ENCODE results near the gene RBPJL. TPM values are rescaled to one million over a fixed set of nuclear protein-coding genes. Genes with fewer than 3 reads are reported as not detected.

The RBPJL gene
- total RNA-seq, 4 donors from 2014 or later, result not detected

DNA sequence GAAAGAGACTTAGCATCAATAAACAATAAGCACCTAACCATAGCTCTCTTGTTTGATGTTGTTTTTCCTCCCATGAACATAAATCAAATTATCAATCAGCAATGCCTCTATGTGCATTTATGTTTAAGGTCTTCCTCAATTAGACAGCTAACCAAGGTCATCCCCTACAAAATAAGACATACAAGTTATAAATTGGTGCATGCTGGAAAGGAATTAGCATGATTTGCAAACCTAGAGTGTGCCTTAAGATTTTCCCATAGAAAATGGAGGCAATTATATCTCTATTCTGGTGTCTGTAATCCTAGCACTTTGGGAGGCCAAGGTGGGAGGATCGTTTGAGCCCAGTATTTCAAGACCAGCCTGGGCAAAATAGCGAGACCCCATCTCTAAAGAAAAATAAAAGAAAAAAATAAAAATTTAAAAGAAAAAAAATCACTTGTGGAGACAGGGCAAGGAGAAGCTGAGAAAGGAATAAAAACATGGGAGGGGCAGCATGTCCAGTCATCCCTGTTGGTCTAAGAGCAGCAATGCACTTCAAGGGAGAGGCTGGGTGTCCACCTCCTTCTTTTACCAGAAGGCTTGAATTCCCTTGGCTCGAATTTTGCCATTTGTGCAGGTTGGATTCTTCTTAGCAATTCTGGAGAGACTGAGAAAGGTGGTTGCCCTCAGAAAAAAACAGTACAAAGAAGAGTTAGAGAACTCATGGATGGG lies 42.9 kb upstream of the RBPJL start:
- TF ChIP-seq POLR2A (IDR thresholded peaks at IDR 0.05) (no peak), POLR2AphosphoS5 (IDR thresholded peaks at IDR 0.05) (no peak), EP300 (IDR thresholded peaks at IDR 0.05) (no peak)
- TF ChIP-seq, protein P1, sequence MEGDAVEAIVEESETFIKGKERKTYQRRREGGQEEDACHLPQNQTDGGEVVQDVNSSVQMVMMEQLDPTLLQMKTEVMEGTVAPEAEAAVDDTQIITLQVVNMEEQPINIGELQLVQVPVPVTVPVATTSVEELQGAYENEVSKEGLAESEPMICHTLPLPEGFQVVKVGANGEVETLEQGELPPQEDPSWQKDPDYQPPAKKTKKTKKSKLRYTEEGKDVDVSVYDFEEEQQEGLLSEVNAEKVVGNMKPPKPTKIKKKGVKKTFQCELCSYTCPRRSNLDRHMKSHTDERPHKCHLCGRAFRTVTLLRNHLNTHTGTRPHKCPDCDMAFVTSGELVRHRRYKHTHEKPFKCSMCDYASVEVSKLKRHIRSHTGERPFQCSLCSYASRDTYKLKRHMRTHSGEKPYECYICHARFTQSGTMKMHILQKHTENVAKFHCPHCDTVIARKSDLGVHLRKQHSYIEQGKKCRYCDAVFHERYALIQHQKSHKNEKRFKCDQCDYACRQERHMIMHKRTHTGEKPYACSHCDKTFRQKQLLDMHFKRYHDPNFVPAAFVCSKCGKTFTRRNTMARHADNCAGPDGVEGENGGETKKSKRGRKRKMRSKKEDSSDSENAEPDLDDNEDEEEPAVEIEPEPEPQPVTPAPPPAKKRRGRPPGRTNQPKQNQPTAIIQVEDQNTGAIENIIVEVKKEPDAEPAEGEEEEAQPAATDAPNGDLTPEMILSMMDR (IDR thresholded peaks at IDR 0.05), result no peak
- Histone ChIP-seq H3K27ac (no peak overlapping the region), H3K36me3 (no peaks in the 10 kb centered on the region), H3K4me3 (no peak overlapping the region), H3K9me3 (no peaks in the 10 kb centered on the region), H3K27me3 (peaks cover 16% of the 10 kb centered on the region), H3K4me1 (no peaks in the 10 kb centered on the region)
- 79 to 93% methylated on average over 2 to 3 of the region's 3 CpGs for WGBS, 2 donors (ENCODE audit: low coverage in 1 of 2)
- no peak for ATAC-seq

DNA sequence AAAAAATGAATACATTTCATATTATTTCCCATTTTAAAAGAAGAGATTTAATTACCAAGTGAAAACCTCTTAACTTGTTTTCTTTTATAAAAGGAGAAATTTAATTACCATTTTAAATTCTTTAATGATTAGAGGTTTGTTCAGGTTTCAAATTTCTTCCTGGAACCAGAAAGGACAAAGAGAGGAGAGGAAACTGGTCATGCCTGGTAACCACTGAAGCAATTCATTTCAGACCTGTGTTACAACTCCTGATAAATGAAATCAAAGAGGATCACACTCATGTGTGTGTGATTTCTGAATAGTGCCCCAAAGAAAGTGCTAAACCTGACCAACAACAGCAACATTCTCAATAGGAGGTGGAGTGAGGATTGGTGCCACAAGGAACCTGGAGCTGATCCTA lies 39.7 kb upstream of the RBPJL start:
- TF ChIP-seq POLR2AphosphoS5 (IDR thresholded peaks at IDR 0.05) (no peak), POLR2A (IDR thresholded peaks at IDR 0.05) (no peak), EP300 (IDR thresholded peaks at IDR 0.05) (no peak)
- TF ChIP-seq, protein P1 (IDR thresholded peaks at IDR 0.05), result no peak
- ATAC-seq, result no peak

GRCh38 chr20:45268531-45268930 lies 38.1 kb upstream of the RBPJL start:
- no peak overlapping the region for H3K4me3 ChIP-seq
- H3K27ac ChIP-seq, result no peak overlapping the region
- no peaks in the 10 kb centered on the region for H3K9me3 ChIP-seq
- H3K36me3 ChIP-seq, result no peaks in the 10 kb centered on the region
- no peak for ATAC-seq
- TF ChIP-seq POLR2AphosphoS5 (IDR thresholded peaks at IDR 0.05) (no peak), EP300 (IDR thresholded peaks at IDR 0.05) (no peak), POLR2A (IDR thresholded peaks at IDR 0.05) (no peak)
- TF ChIP-seq, protein P1 (IDR thresholded peaks at IDR 0.05), result no peak
- no peaks in the 10 kb centered on the region for H3K4me1 ChIP-seq
- peaks cover 29% of the 10 kb centered on the region for H3K27me3 ChIP-seq
- 38 to 78% methylated on average over 1 to 3 of the region's 3 CpGs for WGBS, 2 donors (ENCODE audit: low coverage in 1 of 2)

More for the DNA sequence above, 39.7 kb upstream of the RBPJL start:
- H3K27ac ChIP-seq, result no peak overlapping the region
- H3K9me3 ChIP-seq, result no peaks in the 10 kb centered on the region
- no peak overlapping the region for H3K4me3 ChIP-seq
- no peaks in the 10 kb centered on the region for H3K4me1 ChIP-seq
- H3K27me3 ChIP-seq, result peaks cover 15% of the 10 kb centered on the region
- no peaks in the 10 kb centered on the region for H3K36me3 ChIP-seq

GRCh38 chr20:45269056-45269455 lies 37.6 kb upstream of the RBPJL start:
- 60 to 100% methylated on average over 1 to 2 of the region's 3 CpGs for WGBS, 2 donors (ENCODE audit: low coverage in 1 of 2)
- Histone ChIP-seq H3K4me1 (no peaks in the 10 kb centered on the region), H3K36me3 (no peaks in the 10 kb centered on the region), H3K27me3 (peaks cover 29% of the 10 kb centered on the region), H3K27ac (no peak overlapping the region), H3K4me3 (no peak overlapping the region), H3K9me3 (no peaks in the 10 kb centered on the region)
- ATAC-seq, result no peak
- TF ChIP-seq POLR2A (IDR thresholded peaks at IDR 0.05), result no peak
- no peak for TF ChIP-seq EP300 (IDR thresholded peaks at IDR 0.05)
- TF ChIP-seq, protein P1 (IDR thresholded peaks at IDR 0.05), result no peak
- TF ChIP-seq POLR2AphosphoS5 (IDR thresholded peaks at IDR 0.05), result no peak

- peaks cover 29% of the 10 kb centered on the region for H3K27me3 ChIP-seq
- H3K4me3 ChIP-seq, result no peak overlapping the region
- H3K27ac ChIP-seq, result no peak overlapping the region
- no peak for ATAC-seq
- H3K9me3 ChIP-seq, result no peaks in the 10 kb centered on the region
- TF ChIP-seq, protein P1 (IDR thresholded peaks at IDR 0.05), result no peak
- TF ChIP-seq POLR2AphosphoS5 (IDR thresholded peaks at IDR 0.05) (no peak), EP300 (IDR thresholded peaks at IDR 0.05) (no peak), POLR2A (IDR thresholded peaks at IDR 0.05) (no peak)
- WGBS, 2 donors (ENCODE audit: low coverage in 1 of 2), result 75 to 76% methylated on average over 2 to 4 of the region's 4 CpGs
- no peaks in the 10 kb centered on the region for H3K4me1 ChIP-seq
- no peaks in the 10 kb centered on the region for H3K36me3 ChIP-seq
Observed at GRCh38 chr20:45269754-45270270, 36.8 kb upstream of the RBPJL start.

Data from gastroesophageal sphincter (tissue), 4 donors.